Gastroesophageal sphincter (tissue), 4 donors: ENCODE results near the gene CHGA. TPM values are rescaled to one million over a fixed set of nuclear protein-coding genes. Genes with fewer than 3 reads are reported as not detected.

Experiments used
- ATAC-seq: fragments of 150-250 bp; one replicate; pipeline ENCODE4 v1.9.1; 2016; ENCODE audit warnings: mild to moderate bottlenecking, moderate library complexity
- H3K27ac ChIP-seq, 4 donors: fragments of 200-600 bp; sonication (generic) in 3 of 4; 1 replicate in 3 of 4; 2 replicates in 1 of 4; pipeline ENCODE4 v1.5.1; 2016 to 2019
- H3K27me3 ChIP-seq: fragments of 200-600 bp; sonication (generic); one replicate; pipeline ENCODE4 v1.5.1; 2019
- H3K36me3 ChIP-seq, 2 donors: fragments of 200-600 bp; sonication (generic); one replicate each; pipeline ENCODE4 v1.5.1; 2019; ENCODE audit warnings: control low read depth in 1 of 2
- H3K4me1 ChIP-seq, 3 donors: fragments of 200-600 bp; sonication (generic); 1 replicate in 2 of 3; 2 replicates in 1 of 3; pipeline ENCODE4 v1.5.1; 2016 to 2019; ENCODE audit warnings: control low read depth in 2 of 3
- H3K4me3 ChIP-seq, 2 donors: fragments of 200-600 bp; sonication (generic); one replicate each; pipeline ENCODE4 v1.5.1; 2019; ENCODE audit warnings: mild to moderate bottlenecking in 1 of 2, moderate library complexity in 1 of 2
- H3K9me3 ChIP-seq, 3 donors: fragments of 200-600 bp; sonication (generic); one replicate each; pipeline ENCODE4 v1.5.1; 2017 to 2019; ENCODE audit warnings: control low read depth in 2 of 3
- EP300 ChIP-seq: sonication (generic); formaldehyde crosslinking; IDR thresholded peaks from one replicate; pipeline ENCODE4 v1.6.1; 2017; ENCODE audit warnings: antibody characterized with exemption, mild to moderate bottlenecking
- POLR2A ChIP-seq, 2 donors: fragments of 450-650 bp; IDR thresholded peaks; one replicate each; pipeline ENCODE4 v1.6.1; 2017; ENCODE audit warnings: antibody characterized with exemption in 2 of 2, mild to moderate bottlenecking in 2 of 2, moderate library complexity in 1 of 2
- POLR2AphosphoS5 ChIP-seq: sonication (generic); formaldehyde crosslinking; IDR thresholded peaks from one replicate; pipeline ENCODE4 v1.6.1; 2017; ENCODE audit warnings: antibody characterized with exemption
- WGBS, 2 donors: methylation state at CpG; one replicate each; pipeline ENCODE4 v1.1.5; 2018; ENCODE audit warnings: low coverage in 1 of 2; 5-methylcytosine and 5-hydroxymethylcytosine counted together
- total RNA-seq, 4 donors: library from RNA; depleted of rRNA; stranded (reverse); fragments of >200 nt; gene quantifications; one replicate each; pipeline ENCODE4 v1.1.0, GENCODE V29; 2016
- TF ChIP-seq, protein P1 (sequence below), 4 experiments: fragments of 200-600 bp in 2 of 4; fragments of 450-650 bp in 2 of 4; sonication (generic) in 1 of 4; IDR thresholded peaks; one replicate each; pipeline ENCODE4 v1.5.1; 2017 to 2019; ENCODE audit warnings: antibody characterized with exemption in 4 of 4, mild to moderate bottlenecking in 2 of 4, moderate library complexity in 2 of 4

The CHGA gene
- total RNA-seq, 4 donors from 2014 or later = 1.8 TPM; not detected in 1

GRCh38 chr14:92950773-92951172, 27.8 kb downstream of the CHGA start:
- H3K4me3 ChIP-seq = no peak overlapping the region
- 63% methylated on average over 1 of the region's 6 CpGs; no CpG with 5 or more reads in 1 of the 2 donors for WGBS, 2 donors
- peaks cover 0 to 54% (median 11%) of the 10 kb centered on the region in 3 donors for H3K4me1 ChIP-seq

DNA sequence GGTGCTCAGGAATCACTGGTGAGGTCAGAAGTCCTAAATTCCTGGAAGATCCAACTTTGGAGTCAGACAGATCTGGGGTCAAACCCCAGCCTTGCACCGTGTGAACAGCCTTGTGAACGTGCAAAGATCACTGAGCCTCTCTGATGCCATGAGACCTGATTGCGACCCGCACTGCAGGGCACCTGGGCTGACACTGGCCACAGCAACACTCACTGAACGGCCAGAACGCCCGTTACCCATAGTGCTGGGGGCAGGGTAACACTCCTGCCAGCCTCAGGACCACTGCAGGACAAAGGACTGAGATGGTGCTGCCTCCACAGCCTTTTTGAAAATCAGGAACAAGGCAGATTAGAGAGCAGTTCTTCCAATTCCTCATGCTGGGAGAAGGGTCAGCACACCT, 28.3 kb downstream of the CHGA start:
- no peak overlapping the region for H3K4me3 ChIP-seq
- WGBS, 2 donors = no CpG with 5 or more reads among the region's 7 CpGs
- H3K27ac ChIP-seq = peak overlapping the region in 2 of 4 donors; percentile 26 to 33
- no peaks in the 10 kb centered on the region for H3K9me3 ChIP-seq
- TF ChIP-seq, protein P1, sequence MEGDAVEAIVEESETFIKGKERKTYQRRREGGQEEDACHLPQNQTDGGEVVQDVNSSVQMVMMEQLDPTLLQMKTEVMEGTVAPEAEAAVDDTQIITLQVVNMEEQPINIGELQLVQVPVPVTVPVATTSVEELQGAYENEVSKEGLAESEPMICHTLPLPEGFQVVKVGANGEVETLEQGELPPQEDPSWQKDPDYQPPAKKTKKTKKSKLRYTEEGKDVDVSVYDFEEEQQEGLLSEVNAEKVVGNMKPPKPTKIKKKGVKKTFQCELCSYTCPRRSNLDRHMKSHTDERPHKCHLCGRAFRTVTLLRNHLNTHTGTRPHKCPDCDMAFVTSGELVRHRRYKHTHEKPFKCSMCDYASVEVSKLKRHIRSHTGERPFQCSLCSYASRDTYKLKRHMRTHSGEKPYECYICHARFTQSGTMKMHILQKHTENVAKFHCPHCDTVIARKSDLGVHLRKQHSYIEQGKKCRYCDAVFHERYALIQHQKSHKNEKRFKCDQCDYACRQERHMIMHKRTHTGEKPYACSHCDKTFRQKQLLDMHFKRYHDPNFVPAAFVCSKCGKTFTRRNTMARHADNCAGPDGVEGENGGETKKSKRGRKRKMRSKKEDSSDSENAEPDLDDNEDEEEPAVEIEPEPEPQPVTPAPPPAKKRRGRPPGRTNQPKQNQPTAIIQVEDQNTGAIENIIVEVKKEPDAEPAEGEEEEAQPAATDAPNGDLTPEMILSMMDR (IDR thresholded peaks at IDR 0.05) = no peak
- TF ChIP-seq EP300 (no peak), POLR2A (IDR thresholded peaks at IDR 0.05) (no peak), POLR2AphosphoS5 (no peak)
- no peaks in the 10 kb centered on the region for H3K27me3 ChIP-seq
- H3K36me3 ChIP-seq = peaks cover 0 to 88% of the 10 kb centered on the region in 2 donors
- H3K4me1 ChIP-seq = peaks cover 0 to 49% (median 11%) of the 10 kb centered on the region in 3 donors
- ATAC-seq = no peak

More at GRCh38 chr14:92950773-92951172, 27.8 kb downstream of the CHGA start:
- H3K36me3 ChIP-seq = peaks cover 0 to 88% of the 10 kb centered on the region in 2 donors
- no peaks in the 10 kb centered on the region for H3K9me3 ChIP-seq
- H3K27ac ChIP-seq = peak overlapping the region in 2 of 4 donors; percentile 26 to 33
- H3K27me3 ChIP-seq = no peaks in the 10 kb centered on the region
- TF ChIP-seq EP300 (no peak), POLR2AphosphoS5 (no peak), POLR2A (IDR thresholded peaks at IDR 0.05) (no peak)
- TF ChIP-seq, protein P1 (IDR thresholded peaks at IDR 0.05) = no peak
- ATAC-seq = no peak

DNA sequence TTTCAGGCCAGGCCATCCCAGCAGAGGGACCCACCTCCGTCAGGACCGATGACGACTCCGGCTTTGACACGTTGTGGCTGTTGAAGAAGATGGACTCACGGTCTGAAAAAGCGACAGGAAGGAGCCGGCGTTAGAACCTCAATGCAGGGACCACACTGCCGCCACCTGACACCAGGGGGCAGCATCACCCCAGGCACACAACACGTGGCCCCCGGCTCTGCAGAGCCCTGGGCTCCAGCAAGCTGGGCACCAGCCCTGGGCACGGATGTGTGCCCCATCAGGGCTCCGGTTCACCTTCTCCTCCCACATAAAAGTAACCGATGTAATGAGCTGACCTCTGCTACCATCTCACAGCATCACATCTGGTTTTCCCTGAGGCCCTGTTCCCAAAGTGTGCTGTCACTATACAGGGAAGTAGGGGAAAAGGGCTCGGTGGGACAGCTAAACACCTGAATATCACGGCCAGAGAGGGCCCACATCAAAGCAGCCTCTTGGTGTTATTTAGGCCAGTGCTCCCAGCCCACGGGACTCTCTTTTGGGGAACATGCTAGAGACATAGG, 29.0 kb downstream of the CHGA start:
- no peak overlapping the region for H3K4me3 ChIP-seq
- WGBS, 2 donors = 7 to 52% methylated on average over 2 to 7 of the region's 18 CpGs
- peaks cover 0 to 88% of the 10 kb centered on the region in 2 donors for H3K36me3 ChIP-seq
- peak overlapping the region in 3 of 4 donors; percentile 26 to 33 (median 32) for H3K27ac ChIP-seq
- no peaks in the 10 kb centered on the region for H3K9me3 ChIP-seq
- peaks cover 0 to 42% (median 11%) of the 10 kb centered on the region in 3 donors for H3K4me1 ChIP-seq
- peak; percentile 79 for ATAC-seq
- peak; percentile 15 for TF ChIP-seq POLR2AphosphoS5
- TF ChIP-seq, protein P1 (IDR thresholded peaks at IDR 0.05) = peak in 3 of 4 experiments; percentile 96 to 97 (median 96)
- no peak for TF ChIP-seq POLR2A (IDR thresholded peaks at IDR 0.05)
- no peaks in the 10 kb centered on the region for H3K27me3 ChIP-seq

DNA sequence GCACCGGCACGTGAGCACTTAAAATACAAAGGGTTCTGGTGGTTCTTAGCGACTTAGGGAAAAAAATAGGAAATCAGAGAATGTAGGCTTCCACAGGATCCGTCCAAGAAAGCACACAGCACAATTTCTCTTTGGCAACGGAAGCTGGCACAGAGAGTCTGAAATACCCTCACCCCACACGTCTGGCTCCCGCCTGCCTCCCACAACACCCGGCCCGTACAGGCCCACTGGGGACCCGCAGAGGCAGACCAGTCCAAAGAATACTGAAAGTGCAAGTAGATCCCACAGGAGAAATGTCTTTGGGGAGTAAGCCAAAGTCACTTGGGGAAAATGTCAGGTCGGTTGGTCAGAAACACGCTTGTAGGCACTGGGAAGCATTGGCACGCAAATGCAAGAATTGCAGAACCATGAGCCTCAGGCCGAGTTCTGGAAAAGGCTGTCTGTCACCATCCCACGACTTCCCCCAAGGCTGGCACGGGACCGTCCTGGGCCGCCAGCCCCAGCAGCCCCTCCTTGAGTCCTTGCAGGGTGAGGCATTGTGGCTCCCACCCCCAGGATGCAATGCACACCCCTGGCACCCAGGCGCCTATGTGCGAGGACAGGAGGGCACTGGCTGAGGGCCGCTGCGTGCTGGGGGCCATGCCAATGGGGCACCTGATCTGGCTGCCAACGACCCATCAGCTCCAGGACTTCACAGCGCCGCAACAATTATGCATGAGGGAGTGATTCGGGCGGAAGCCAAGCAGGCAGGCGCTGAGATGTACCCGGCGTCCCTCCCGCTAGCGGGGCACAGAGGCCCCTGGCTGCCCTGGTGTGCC, 29.7 kb downstream of the CHGA start:
- TF ChIP-seq POLR2A (IDR thresholded peaks at IDR 0.05) = no peak
- TF ChIP-seq POLR2AphosphoS5 = no peak
- TF ChIP-seq, protein P1 (IDR thresholded peaks at IDR 0.05) = no peak
- no peak for TF ChIP-seq EP300
- no peaks in the 10 kb centered on the region for H3K9me3 ChIP-seq
- H3K27me3 ChIP-seq = no peaks in the 10 kb centered on the region
- H3K36me3 ChIP-seq = peaks cover 0 to 88% of the 10 kb centered on the region in 2 donors
- H3K4me3 ChIP-seq = no peak overlapping the region
- peaks cover 0 to 40% (median 11%) of the 10 kb centered on the region in 3 donors for H3K4me1 ChIP-seq
- peak; percentile 11 for ATAC-seq
- H3K27ac ChIP-seq = peak overlapping the region in 3 of 4 donors; percentile 26 to 33 (median 32)
- 72 to 90% methylated on average over 7 to 8 of the region's 32 CpGs for WGBS, 2 donors
